Hepatocyte (in vitro differentiated cells): ENCODE data around the gene RABGAP1L. TPM values are rescaled to one million over a fixed set of nuclear protein-coding genes. Genes with fewer than 3 reads are reported as not detected.

Source experiments
- DNase-seq: peaks from one replicate; pipeline ENCODE4 v3.0.0-alpha.2; 2016; ENCODE audit warnings: low spot score
- H2AFZ ChIP-seq: fragments of 200-600 bp; sonication (generic); 2 replicates; pipeline ENCODE4 v1.6.0; 2016; ENCODE audit warnings: antibody characterized with exemption, mild to moderate bottlenecking
- H3K27ac ChIP-seq: fragments of 200-600 bp; sonication (generic); 2 replicates; pipeline ENCODE4 v1.5.1; 2016; ENCODE audit warnings: mild to moderate bottlenecking
- H3K27me3 ChIP-seq: fragments of 200-600 bp; sonication (generic); 2 replicates; pipeline ENCODE4 v1.6.1; 2016
- H3K36me3 ChIP-seq: fragments of 200-600 bp; sonication (generic); replicated peaks from 2 replicates; pipeline ENCODE4 v1.5.1; 2016; ENCODE audit warnings: low read depth; ENCODE audit not compliant: insufficient read depth
- H3K4me1 ChIP-seq: fragments of 200-600 bp; sonication (generic); 2 replicates; pipeline ENCODE4 v1.5.1; 2016; ENCODE audit warnings: mild to moderate bottlenecking, moderate library complexity; ENCODE audit not compliant: insufficient read depth
- H3K4me2 ChIP-seq: fragments of 200-600 bp; sonication (generic); 2 replicates; pipeline ENCODE4 v1.6.0; 2016
- H3K4me3 ChIP-seq: fragments of 200-600 bp; sonication (generic); 2 replicates; pipeline ENCODE4 v1.5.1; 2016; ENCODE audit warnings: mild to moderate bottlenecking
- H3K79me2 ChIP-seq: fragments of 200-600 bp; sonication (generic); 2 replicates; pipeline ENCODE4 v1.6.0; 2017; ENCODE audit warnings: mild to moderate bottlenecking
- H3K9me2 ChIP-seq: fragments of 200-600 bp; sonication (generic); replicated peaks from 2 replicates; pipeline ENCODE4 v1.6.0; 2017; ENCODE audit warnings: mild to moderate bottlenecking; ENCODE audit not compliant: insufficient read depth
- H3K9me3 ChIP-seq: fragments of 200-600 bp; sonication (generic); 2 replicates; pipeline ENCODE4 v1.5.1; 2016; ENCODE audit warnings: low read depth, mild to moderate bottlenecking
- H4K20me1 ChIP-seq: fragments of 200-600 bp; sonication (generic); 2 replicates; pipeline ENCODE4 v1.6.0; 2016; ENCODE audit warnings: mild to moderate bottlenecking; ENCODE audit not compliant: insufficient read depth, poor library complexity, severe bottlenecking
- CTCF ChIP-seq: fragments of 200-600 bp; sonication (generic); IDR thresholded peaks from 2 replicates; pipeline ENCODE4 v1.5.1; 2016; ENCODE audit warnings: antibody characterized with exemption, mild to moderate bottlenecking; ENCODE audit not compliant: poor library complexity
- EZH2 ChIP-seq: fragments of 200-600 bp; sonication (generic); IDR thresholded peaks from 2 replicates; pipeline ENCODE4 v1.6.1; 2016; ENCODE audit warnings: antibody characterized with exemption, mild to moderate bottlenecking, borderline replicate concordance
- EZH2phosphoT487 ChIP-seq: fragments of 200-600 bp; sonication (generic); IDR thresholded peaks from one replicate; pipeline ENCODE4 v1.6.1; 2018; ENCODE audit warnings: antibody characterized with exemption, mild to moderate bottlenecking, low read depth, moderate library complexity; ENCODE audit not compliant: unreplicated experiment, severe bottlenecking
- WGBS: methylation state at CpG from one replicate; pipeline ENCODE4 v1.1.6; 2016; ENCODE audit warnings: low lambda C conversion rate; ENCODE audit errors: missing lambda C conversion rate; 5-methylcytosine and 5-hydroxymethylcytosine counted together
- polyA plus RNA-seq: library from polyadenylated mRNA; unstranded; fragments of >200 nt; fragmentation: Nextera tagmentation; extraction: Ambion mirVana; gene quantifications from 2 replicates; pipeline ENCODE4 v1.2.1, GENCODE V29; 2016
- total RNA-seq: library from RNA; depleted of rRNA; stranded (reverse); fragments of >200 nt; gene quantifications from 2 replicates; pipeline ENCODE4 v1.2.3, GENCODE V29; 2014

Gene RABGAP1L
- total and polyA plus RNA-seq, 2 experiments from 2014 or later = 15.0 to 41.8 TPM

- Histone ChIP-seq H3K27me3 (no peaks in the 10 kb centered on the region), H3K4me1 (peaks cover 4% of the 10 kb centered on the region), H4K20me1 (no peaks in the 10 kb centered on the region), H2AFZ (no peak overlapping the region), H3K9me2 (no peaks in the 10 kb centered on the region), H3K4me3 (no peak overlapping the region), H3K4me2 (no peak overlapping the region), H3K27ac (no peak overlapping the region), H3K9me3 (no peaks in the 10 kb centered on the region), H3K79me2 (peaks cover 80% of the 10 kb centered on the region), H3K36me3 (no peaks in the 10 kb centered on the region)
- TF ChIP-seq EZH2 (no peak), EZH2phosphoT487 (no peak), CTCF (no peak)
- 94% methylated on average over 6 of the region's 6 CpGs for WGBS
- DNase-seq = no peak
These were observed 6.3 kb downstream of the RABGAP1L start for GRCh38 chr1:174165471-174166137.

GRCh38 chr1:174166530-174167264 is 7.4 kb downstream of the RABGAP1L start:
- H3K4me3 ChIP-seq = no peak overlapping the region
- H3K36me3 ChIP-seq = no peaks in the 10 kb centered on the region
- no peaks in the 10 kb centered on the region for H4K20me1 ChIP-seq
- no peak for DNase-seq
- H3K9me3 ChIP-seq = no peaks in the 10 kb centered on the region
- H3K4me2 ChIP-seq = no peak overlapping the region
- H3K79me2 ChIP-seq = peaks cover 77% of the 10 kb centered on the region
- no peak overlapping the region for H3K27ac ChIP-seq
- no peak overlapping the region for H2AFZ ChIP-seq
- H3K27me3 ChIP-seq = no peaks in the 10 kb centered on the region
- peaks cover 4% of the 10 kb centered on the region for H3K4me1 ChIP-seq
- 91% methylated on average over 5 of the region's 5 CpGs for WGBS
- no peaks in the 10 kb centered on the region for H3K9me2 ChIP-seq
- TF ChIP-seq EZH2 (no peak), CTCF (no peak), EZH2phosphoT487 (no peak)

GRCh38 chr1:174167265-174167803 is 8.0 kb downstream of the RABGAP1L start:
- Histone ChIP-seq H3K4me2 (no peak overlapping the region), H3K4me1 (peaks cover 4% of the 10 kb centered on the region), H3K27ac (no peak overlapping the region), H3K9me3 (no peaks in the 10 kb centered on the region), H3K27me3 (no peaks in the 10 kb centered on the region), H2AFZ (no peak overlapping the region), H3K4me3 (no peak overlapping the region), H3K79me2 (peaks cover 75% of the 10 kb centered on the region), H3K9me2 (no peaks in the 10 kb centered on the region), H4K20me1 (no peaks in the 10 kb centered on the region), H3K36me3 (no peaks in the 10 kb centered on the region)
- 94% methylated on average over 2 of the region's 2 CpGs for WGBS
- TF ChIP-seq CTCF (no peak), EZH2 (no peak), EZH2phosphoT487 (no peak)
- no peak for DNase-seq
